ENCODE measurements around the gene CHRNE. TPM values are rescaled to one million over a fixed set of nuclear protein-coding genes. Genes with fewer than 3 reads are reported as not detected.
A peak's percentile ranks its signal among the peaks of the same experiment; 100 is the strongest.

The CHRNE gene
- total and polyA plus RNA-seq, 12 donors, result 0.19 to 1.6 (median 0.53) TPM

DNA sequence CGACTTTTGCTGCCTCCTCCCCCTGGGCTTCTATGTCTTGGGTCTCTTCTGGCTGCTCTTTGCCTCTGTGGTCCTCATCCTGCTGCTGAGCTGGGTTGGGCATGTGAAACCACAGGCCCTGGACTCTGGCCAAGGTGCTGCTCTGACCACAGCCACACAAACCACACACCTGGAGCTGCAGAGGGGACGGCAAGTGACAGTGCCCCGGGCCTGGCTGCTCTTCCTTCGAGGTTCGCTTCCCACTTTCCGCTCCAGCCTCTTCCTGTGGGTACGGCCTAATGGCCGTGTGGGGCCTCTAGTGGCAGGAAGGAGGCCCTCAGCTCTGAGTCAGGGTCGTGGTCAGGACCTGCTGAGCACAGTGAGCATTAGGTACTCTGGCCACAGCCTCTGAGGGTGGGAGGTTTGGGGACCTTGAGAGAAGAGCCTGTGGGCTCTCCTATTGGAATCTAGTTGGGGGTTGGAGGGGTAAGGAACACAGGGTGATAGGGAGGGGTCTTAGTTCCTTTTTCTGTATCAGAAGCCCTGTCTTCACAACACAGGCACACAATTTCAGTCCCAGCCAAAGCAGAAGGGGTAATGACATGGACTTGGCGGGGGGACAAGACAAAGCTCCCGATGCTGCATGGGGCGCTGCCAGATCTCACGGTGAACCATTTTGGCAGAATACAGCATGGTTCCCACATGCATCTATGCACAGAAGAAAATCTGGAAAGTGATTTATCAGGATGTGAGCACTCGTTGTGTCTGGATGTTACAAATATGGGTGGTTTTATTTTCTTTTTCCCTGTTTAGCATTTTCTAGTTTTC lies 31.5 kb upstream of the CHRNE start:
- peak; percentile 17 to 44 (median 38) for ATAC-seq
- TF ChIP-seq, protein P1, sequence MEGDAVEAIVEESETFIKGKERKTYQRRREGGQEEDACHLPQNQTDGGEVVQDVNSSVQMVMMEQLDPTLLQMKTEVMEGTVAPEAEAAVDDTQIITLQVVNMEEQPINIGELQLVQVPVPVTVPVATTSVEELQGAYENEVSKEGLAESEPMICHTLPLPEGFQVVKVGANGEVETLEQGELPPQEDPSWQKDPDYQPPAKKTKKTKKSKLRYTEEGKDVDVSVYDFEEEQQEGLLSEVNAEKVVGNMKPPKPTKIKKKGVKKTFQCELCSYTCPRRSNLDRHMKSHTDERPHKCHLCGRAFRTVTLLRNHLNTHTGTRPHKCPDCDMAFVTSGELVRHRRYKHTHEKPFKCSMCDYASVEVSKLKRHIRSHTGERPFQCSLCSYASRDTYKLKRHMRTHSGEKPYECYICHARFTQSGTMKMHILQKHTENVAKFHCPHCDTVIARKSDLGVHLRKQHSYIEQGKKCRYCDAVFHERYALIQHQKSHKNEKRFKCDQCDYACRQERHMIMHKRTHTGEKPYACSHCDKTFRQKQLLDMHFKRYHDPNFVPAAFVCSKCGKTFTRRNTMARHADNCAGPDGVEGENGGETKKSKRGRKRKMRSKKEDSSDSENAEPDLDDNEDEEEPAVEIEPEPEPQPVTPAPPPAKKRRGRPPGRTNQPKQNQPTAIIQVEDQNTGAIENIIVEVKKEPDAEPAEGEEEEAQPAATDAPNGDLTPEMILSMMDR (IDR thresholded peaks at IDR 0.05), result peak in 5 of 9 donors; percentile 12 to 38 (median 32)
- intact Hi-C loops (cut with DNase I), result loop anchor here in 2 of 10 donors (10.0 kb wide), 1 partner anchor 50 kb away; the partner anchor contains the start of gene CAMTA2 (in 2 of the 2)
- 16 to 17% methylated on average over 14 of the region's 14 CpGs for WGBS, 2 donors
- no peaks in the 10 kb centered on the region for H3K27me3 ChIP-seq
- H3K4me1 ChIP-seq, result peaks cover 15 to 45% (median 26%) of the 10 kb centered on the region in 9 donors
- H3K4me3 ChIP-seq, result no peak overlapping the region
- no peaks in the 10 kb centered on the region for H3K9me3 ChIP-seq
- H3K27ac ChIP-seq, result peak overlapping the region in 7 of 10 donors; percentile 13 to 65 (median 42)
- H3K36me3 ChIP-seq, result peaks cover 0 to 35% (median 10%) of the 10 kb centered on the region in 9 donors
- peak in 1 of 2 donors; percentile 37 for DNase-seq

DNA sequence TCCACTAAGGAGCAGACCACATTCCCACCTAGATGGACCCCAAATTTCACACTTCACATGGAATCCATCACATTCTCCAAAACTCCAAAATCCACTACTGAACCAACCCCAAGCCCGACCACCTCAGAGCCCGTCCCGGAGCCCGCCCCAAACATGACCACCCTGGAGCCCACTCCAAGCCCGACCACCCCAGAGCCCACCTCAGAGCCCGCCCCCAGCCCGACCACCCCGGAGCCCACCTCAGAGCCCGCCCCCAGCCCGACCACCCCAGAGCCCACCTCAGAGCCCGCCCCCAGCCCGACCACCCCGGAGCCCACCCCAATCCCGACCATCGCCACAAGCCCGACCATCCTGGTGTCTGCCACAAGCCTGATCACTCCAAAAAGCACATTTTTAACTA lies 30.7 kb upstream of the CHRNE start:
- ATAC-seq, result no peak

DNA sequence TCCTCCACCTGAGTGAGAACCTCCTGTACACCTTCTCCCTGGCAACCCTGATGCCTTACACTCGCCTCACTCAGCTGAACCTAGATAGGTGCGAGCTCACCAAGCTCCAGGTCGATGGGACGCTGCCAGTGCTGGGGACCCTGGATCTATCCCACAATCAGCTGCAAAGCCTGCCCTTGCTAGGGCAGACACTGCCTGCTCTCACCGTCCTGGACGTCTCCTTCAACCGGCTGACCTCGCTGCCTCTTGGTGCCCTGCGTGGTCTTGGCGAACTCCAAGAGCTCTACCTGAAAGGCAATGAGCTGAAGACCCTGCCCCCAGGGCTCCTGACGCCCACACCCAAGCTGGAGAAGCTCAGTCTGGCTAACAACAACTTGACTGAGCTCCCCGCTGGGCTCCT lies 29.9 kb upstream of the CHRNE start:
- Histone ChIP-seq H3K4me3 (no peak overlapping the region), H3K36me3 (peaks cover 0 to 26% (median 6%) of the 10 kb centered on the region in 9 donors), H3K9me3 (no peaks in the 10 kb centered on the region), H3K4me1 (peaks cover 2 to 29% (median 10%) of the 10 kb centered on the region in 9 donors), H3K27me3 (no peaks in the 10 kb centered on the region), H3K27ac (no peak overlapping the region)
- 89 to 95% methylated on average over 12 of the region's 12 CpGs for WGBS, 2 donors
- ATAC-seq (no peak), DNase-seq (no peak)
- TF ChIP-seq, protein P1 (IDR thresholded peaks at IDR 0.05), result no peak
- intact Hi-C loops (cut with DNase I), result loop anchor here in 2 of 10 donors (10.0 kb wide), 1 partner anchor 52 kb away; the partner anchor contains the start of gene CAMTA2 (in 2 of the 2)

More for the DNA sequence above, 30.7 kb upstream of the CHRNE start:
- TF ChIP-seq, protein P1 (IDR thresholded peaks at IDR 0.05), result no peak
- peaks cover 0 to 35% (median 10%) of the 10 kb centered on the region in 9 donors for H3K36me3 ChIP-seq
- peaks cover 9 to 38% (median 18%) of the 10 kb centered on the region in 9 donors for H3K4me1 ChIP-seq
- H3K9me3 ChIP-seq, result no peaks in the 10 kb centered on the region
- H3K4me3 ChIP-seq, result no peak overlapping the region
- no peak for DNase-seq
- peak overlapping the region in 3 of 10 donors; percentile 21 to 65 (median 42) for H3K27ac ChIP-seq
- no peaks in the 10 kb centered on the region for H3K27me3 ChIP-seq
- intact Hi-C loops (cut with DNase I), result loop anchor here in 2 of 10 donors (10.0 kb wide), 1 partner anchor 51 kb away; the partner anchor contains the start of gene CAMTA2 (in 2 of the 2)
- WGBS, 2 donors, result 86 to 94% methylated on average over 13 to 16 of the region's 16 CpGs

DNA sequence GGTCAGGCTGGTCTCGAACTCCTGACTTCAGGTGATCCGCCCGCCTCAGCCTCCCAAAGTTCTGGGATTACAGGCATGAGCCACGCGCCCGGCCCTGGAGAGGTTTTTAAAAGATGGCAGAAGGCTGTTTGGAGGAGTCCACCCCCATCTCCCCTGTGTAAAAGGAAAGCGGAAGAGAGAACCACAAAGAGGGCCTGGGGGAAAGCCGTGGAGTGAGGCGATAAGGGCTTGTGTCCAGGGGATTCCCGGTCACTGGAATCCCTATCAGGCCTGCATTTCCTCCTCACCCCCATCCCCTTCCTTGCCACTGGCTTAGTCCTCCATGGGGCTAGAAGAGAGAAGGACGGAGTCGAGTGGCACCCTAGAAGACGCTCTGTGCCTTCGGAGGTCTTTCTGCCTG lies 29.1 kb upstream of the CHRNE start, which contains the start of gene GP1BA:
Gene GP1BA, plus strand, starts transcription at position 315 of the 400 bp plus-strand sequence. CDS start 328 bp downstream, outside the sequence.
- DNase-seq (no peak), ATAC-seq (peak in 1 of 8 donors; percentile 14)

More for the DNA sequence above, 29.1 kb upstream of the CHRNE start, which contains the start of gene GP1BA:
- Histone ChIP-seq H3K36me3 (peaks cover 0 to 18% (median 0%) of the 10 kb centered on the region in 9 donors), H3K9me3 (no peaks in the 10 kb centered on the region), H3K4me1 (peaks cover 2 to 24% (median 8%) of the 10 kb centered on the region in 9 donors), H3K27me3 (no peaks in the 10 kb centered on the region), H3K27ac (no peak within 1 kb of the TSS), H3K4me3 (no peak within 1 kb of the TSS)
- intact Hi-C loops (cut with DNase I), result loop anchor here in 2 of 10 donors (10.0 kb wide), 1 partner anchor 53 kb away; the partner anchor contains the start of gene CAMTA2 (in 2 of the 2)
- TF ChIP-seq, protein P1 (IDR thresholded peaks at IDR 0.05), result no peak
- 56% methylated on average over 14 of the region's 14 CpGs for WGBS, 2 donors

Data from heart right ventricle (tissue), 16 donors.